SK-N-SH (cell line): ENCODE measurements around the gene DHRS13.

Source experiments
- CHD2 ChIP-seq: fragments of 150-350 bp; IDR thresholded peaks from 2 replicates; pipeline ENCODE4 v1.6.1; 2018; ENCODE audit warnings: low read length; ENCODE audit not compliant: partially characterized antibody
- CTCF ChIP-seq: fragments of 200-600 bp; sonication (generic); IDR thresholded peaks from 2 replicates; pipeline ENCODE4 v1.6.1; 2017; ENCODE audit warnings: antibody characterized with exemption, mild to moderate bottlenecking, moderate library complexity
- ELF1 ChIP-seq: IDR thresholded peaks from 2 replicates; pipeline ENCODE4 v1.4.0; 2012
- EP300 ChIP-seq, 2 experiments: IDR thresholded peaks; 2 replicates each; pipeline versions ENCODE4 v1.4.0 to v1.6.1; 2012; ENCODE audit warnings: borderline replicate concordance in 1 of 2, low read depth in 1 of 2, low read length in 1 of 2
- FOSL2 ChIP-seq: IDR thresholded peaks from 2 replicates; pipeline ENCODE4 v1.4.0; 2012; ENCODE audit warnings: low read depth, mild to moderate bottlenecking, moderate library complexity, borderline replicate concordance
- GABPA ChIP-seq: IDR thresholded peaks from 2 replicates; pipeline ENCODE4 v1.4.0; 2012; ENCODE audit warnings: low read depth, mild to moderate bottlenecking
- MEF2A ChIP-seq: IDR thresholded peaks from 2 replicates; pipeline ENCODE4 v1.4.0; 2012; ENCODE audit warnings: low read depth, borderline replicate concordance
- POLR2AphosphoS5 ChIP-seq: IDR thresholded peaks from 2 replicates; pipeline ENCODE4 v1.6.1; 2012; ENCODE audit warnings: low read depth, low read length
- RAD21 ChIP-seq: IDR thresholded peaks from 2 replicates; pipeline ENCODE4 v1.6.1; 2012; ENCODE audit warnings: mild to moderate bottlenecking, low read length
- RCOR1 ChIP-seq: fragments of 150-350 bp; IDR thresholded peaks from 2 replicates; pipeline ENCODE4 v1.6.1; 2017; ENCODE audit warnings: antibody characterized with exemption, low read length
- SMC3 ChIP-seq: IDR thresholded peaks from 2 replicates; pipeline ENCODE4 v1.6.1; 2012; ENCODE audit warnings: low read depth, low read length, improper control_type of control experiment
- TF ChIP-seq, protein P1 (sequence below): IDR thresholded peaks from 2 replicates; pipeline ENCODE4 v1.6.1; 2012; ENCODE audit warnings: mild to moderate bottlenecking, low read depth, low read length, moderate library complexity

GRCh38 chr17:28856028-28856574 lies 46.8 kb downstream of the DHRS13 start:
- no peak for TF ChIP-seq CTCF
- no peak for TF ChIP-seq FOSL2
- no peak for TF ChIP-seq POLR2AphosphoS5
- TF ChIP-seq ELF1, result no peak
- no peak for TF ChIP-seq SMC3
- no peak for TF ChIP-seq GABPA
- TF ChIP-seq MEF2A, result no peak
- TF ChIP-seq EP300 (IDR thresholded peaks at IDR 0.05; ENCODE audit: borderline replicate concordance in 1 of 2, low read depth in 1 of 2, low read length in 1 of 2), result no peak
- no peak for TF ChIP-seq CHD2
- TF ChIP-seq, protein P1, sequence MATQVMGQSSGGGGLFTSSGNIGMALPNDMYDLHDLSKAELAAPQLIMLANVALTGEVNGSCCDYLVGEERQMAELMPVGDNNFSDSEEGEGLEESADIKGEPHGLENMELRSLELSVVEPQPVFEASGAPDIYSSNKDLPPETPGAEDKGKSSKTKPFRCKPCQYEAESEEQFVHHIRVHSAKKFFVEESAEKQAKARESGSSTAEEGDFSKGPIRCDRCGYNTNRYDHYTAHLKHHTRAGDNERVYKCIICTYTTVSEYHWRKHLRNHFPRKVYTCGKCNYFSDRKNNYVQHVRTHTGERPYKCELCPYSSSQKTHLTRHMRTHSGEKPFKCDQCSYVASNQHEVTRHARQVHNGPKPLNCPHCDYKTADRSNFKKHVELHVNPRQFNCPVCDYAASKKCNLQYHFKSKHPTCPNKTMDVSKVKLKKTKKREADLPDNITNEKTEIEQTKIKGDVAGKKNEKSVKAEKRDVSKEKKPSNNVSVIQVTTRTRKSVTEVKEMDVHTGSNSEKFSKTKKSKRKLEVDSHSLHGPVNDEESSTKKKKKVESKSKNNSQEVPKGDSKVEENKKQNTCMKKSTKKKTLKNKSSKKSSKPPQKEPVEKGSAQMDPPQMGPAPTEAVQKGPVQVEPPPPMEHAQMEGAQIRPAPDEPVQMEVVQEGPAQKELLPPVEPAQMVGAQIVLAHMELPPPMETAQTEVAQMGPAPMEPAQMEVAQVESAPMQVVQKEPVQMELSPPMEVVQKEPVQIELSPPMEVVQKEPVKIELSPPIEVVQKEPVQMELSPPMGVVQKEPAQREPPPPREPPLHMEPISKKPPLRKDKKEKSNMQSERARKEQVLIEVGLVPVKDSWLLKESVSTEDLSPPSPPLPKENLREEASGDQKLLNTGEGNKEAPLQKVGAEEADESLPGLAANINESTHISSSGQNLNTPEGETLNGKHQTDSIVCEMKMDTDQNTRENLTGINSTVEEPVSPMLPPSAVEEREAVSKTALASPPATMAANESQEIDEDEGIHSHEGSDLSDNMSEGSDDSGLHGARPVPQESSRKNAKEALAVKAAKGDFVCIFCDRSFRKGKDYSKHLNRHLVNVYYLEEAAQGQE, result no peak
- TF ChIP-seq RCOR1, result no peak
- TF ChIP-seq RAD21, result no peak
